Measurements from ENCODE around the gene STARD10.

- no peak for TF ChIP-seq EZH2 (IDR thresholded peaks at IDR 0.05; ENCODE audit: insufficient read depth, low read length)
- no peak for TF ChIP-seq CTCF (IDR thresholded peaks at IDR 0.05; ENCODE audit: insufficient read depth, low read depth, low read length)
Measured at GRCh38 chr11:72769680-72770079, 24.2 kb downstream of the STARD10 start.

Measured in astrocyte (in vitro differentiated cells and primary cell).